GM18520 (cell line): ENCODE results near the gene LPAR4.
A peak's percentile ranks its signal among the peaks of the same experiment; 100 is the strongest.
"Not testable (repeated sequence)": the region's sequence is repeated elsewhere in the genome, so short reads cannot be mapped to it uniquely, and the experiment has no call there.

Experiments used
- ATAC-seq: cut with Tn5 transposase; IDR thresholded peaks from one replicate; pipeline ENCODE4 v1.9.1; 2021; ENCODE audit not compliant: unreplicated experiment

The LPAR4 gene

DNA sequence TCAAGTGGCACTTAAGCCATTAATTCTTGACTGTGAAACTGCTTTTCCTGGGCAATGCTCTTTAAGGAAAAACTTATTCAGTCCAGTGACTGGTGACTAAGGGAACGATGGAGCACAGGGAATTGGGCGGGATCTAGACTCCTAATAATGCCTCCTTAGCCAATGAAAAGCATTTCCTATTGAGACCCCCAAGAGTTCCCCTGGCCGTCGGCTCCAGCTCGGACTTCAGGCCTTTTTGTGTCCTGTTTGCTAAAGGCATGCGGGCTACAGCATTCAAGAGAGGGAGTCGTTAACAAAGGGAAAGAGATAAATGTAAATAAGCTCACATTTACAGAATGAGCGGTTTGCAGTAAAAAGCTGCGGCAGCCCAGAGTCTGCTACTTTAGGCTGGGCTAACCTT, at the start of gene LPAR4:
TSS of gene LPAR4 (plus strand) at position 232 of the 400 bp plus-strand sequence. CDS start 7,150 bp downstream, outside the sequence.
- ATAC-seq, result no peak

- ATAC-seq, result no peak
Observed at GRCh38 chrX:78706071-78706470, 41.4 kb upstream of the LPAR4 start.

DNA sequence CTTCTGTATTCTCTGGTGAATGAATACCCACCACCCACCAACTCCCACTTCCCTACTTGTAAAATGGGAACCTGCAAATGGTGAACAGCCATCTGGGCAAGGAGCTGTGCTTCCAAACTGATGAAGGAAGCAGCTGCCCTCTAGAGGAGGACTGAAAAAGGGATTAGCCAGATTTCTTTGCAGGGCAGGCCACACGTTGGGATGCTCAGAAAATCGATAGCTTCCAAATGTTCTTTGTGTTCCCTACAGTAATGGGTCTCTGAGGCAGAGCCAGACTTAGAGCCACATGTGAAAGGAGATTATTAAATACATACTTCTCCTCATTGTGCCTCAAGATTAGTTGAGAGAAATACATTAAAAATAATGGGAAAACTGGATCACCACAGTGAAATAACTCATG, 39.3 kb upstream of the LPAR4 start:
- ATAC-seq, result no peak

GRCh38 chrX:78708816-78709215, 38.7 kb upstream of the LPAR4 start:
- ATAC-seq, result no peak

DNA sequence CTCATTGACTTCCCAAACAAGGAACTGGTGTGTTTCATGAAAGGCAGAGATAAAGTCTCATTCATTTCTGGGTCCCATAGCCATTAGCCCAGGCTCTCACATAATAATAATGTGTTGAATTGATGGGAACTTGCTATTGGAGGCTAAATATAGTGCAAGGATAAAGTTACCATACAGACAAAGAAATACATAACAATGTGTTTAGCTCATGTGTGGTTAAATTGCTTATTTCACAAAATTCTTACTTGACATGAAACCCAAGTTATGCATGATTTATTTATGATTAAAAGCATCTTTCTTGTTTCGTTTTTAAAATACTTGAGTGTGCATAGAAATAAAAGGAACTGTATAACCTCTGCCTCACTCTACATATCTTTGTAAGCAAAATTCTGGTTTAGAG, 37.3 kb upstream of the LPAR4 start:
- ATAC-seq, result no peak

- ATAC-seq, result no peak
Observed at GRCh38 chrX:78712336-78712735, 35.2 kb upstream of the LPAR4 start.

GRCh38 chrX:78725287-78725686, 22.2 kb upstream of the LPAR4 start:
- no peak for ATAC-seq

DNA sequence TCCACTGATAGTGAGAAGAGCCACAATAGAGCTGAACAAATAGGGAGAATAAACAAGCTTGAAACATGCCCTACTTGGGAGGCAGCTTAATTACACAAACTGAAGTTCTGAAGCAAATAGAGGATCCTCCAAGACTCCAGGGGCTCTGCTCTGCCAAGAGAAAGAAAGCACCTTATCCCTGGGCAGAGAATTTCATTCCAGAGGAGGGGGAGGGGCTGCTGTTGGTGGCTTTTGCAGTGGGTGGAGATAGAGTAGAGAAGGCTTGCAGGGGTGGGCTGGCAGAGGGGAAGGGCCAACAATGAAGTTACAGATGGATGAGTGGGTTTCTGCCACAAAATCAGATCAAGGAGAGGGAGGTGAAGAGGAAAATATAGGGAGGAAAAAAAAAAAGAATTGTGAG, 1.0 kb upstream of the LPAR4 start:
- ATAC-seq, result no peak

- no peak for ATAC-seq
Observed at GRCh38 chrX:78747971-78748370, 451 bp downstream of the LPAR4 start.

DNA sequence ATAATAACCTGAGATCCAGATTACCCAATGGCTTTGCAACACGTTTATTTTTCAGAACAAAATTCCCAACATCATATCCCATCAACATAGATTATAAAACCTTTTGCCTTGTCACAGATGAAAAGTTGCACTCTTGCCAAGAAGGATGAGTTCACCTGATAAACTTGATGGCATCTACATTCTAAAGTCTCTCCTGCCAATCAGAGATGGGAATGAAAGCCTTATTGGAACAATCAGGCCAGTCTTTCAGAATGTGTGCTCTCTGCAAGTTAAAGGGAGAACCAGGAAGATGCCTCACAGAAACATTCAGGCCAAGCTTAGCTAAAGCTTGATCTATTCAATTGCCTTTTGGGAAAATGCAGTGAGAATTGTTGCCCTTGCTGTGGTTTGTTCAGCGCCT, 1.3 kb downstream of the LPAR4 start:
- ATAC-seq, result no peak

DNA sequence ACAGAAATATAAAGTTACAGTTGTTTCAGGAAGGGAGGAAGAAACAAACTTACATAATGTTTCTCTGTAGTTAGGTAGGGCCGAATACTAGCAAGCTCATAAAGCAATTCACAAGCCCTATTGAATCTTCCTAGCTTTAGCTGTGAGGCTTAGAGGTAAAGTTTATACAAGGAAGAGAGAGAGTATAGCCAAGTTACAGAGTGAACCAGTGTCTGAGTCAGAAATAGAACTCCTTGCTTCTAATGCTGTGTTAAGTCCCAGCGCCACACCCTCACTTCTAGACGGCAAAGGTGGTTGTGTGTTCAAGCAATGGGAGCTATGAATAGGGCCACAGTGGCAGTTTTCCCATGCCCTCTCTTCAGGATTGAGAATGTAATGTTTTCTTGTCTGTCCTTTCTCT, 6.1 kb downstream of the LPAR4 start:
- ATAC-seq, result no peak

DNA sequence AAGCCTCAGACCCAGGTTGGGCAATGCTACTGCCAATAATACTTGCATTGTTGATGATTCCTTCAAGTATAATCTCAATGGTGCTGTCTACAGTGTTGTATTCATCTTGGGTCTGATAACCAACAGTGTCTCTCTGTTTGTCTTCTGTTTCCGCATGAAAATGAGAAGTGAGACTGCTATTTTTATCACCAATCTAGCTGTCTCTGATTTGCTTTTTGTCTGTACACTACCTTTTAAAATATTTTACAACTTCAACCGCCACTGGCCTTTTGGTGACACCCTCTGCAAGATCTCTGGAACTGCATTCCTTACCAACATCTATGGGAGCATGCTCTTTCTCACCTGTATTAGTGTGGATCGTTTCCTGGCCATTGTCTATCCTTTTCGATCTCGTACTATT, 7.4 kb downstream of the LPAR4 start:
- ATAC-seq, result peak; percentile 94

GRCh38 chrX:78759081-78759480, 11.6 kb downstream of the LPAR4 start:
- no peak for ATAC-seq

DNA sequence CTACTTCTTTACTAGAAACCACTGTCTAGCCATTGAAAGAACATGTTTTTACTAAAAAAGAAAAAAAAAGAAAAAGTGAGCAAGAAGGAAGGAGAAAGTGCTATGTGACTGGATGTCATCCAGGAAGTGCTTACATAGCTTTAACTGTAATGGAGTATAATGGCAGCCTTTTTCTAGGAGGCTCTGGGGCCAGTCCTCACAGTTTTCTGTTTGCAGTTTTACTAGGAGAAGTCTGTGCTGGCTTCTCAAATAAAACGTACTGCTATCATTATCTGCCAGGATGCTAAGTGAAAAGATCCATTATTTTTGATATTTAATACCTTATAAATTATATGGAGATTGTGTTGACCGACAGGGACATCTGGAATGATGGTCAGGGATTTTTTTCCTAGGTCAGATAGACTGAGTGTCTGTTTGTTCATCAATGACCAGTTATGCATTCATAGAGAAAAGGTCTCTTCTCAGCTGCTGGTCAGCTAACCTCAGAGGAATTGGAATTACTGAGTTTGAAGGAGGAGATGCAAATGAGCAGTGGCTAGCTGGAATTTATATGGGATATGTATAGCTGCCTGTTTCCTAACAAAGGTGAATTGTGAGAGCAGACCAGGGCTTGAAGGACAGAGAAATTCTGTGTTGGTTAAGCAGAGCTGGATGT, 21.7 kb downstream of the LPAR4 start:
- no peak for ATAC-seq

DNA sequence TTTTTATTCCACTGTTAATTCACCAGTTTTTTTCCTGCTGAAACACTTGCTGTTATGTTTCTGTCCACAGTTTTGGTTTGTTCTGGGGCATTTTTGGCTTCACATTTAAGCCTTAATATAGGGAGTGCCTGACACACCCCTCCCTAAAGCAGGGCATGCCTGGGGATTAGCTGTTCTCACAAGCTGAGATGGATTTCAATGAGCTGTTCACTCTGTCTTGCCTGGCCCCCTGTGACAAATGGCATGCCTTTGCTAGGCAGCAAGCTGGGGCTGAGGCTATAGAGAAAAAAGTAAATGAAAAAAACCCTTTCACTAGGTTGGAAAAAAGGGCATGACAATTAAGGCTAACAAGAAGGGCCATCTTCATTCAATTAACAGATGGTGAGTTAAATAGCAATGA, 22.4 kb downstream of the LPAR4 start:
- no peak for ATAC-seq

GRCh38 chrX:78796916-78797315, 49.4 kb downstream of the LPAR4 start:
- ATAC-seq, result no peak

- ATAC-seq, result no peak
Observed at GRCh38 chrX:78800114-78800513, 52.6 kb downstream of the LPAR4 start.

DNA sequence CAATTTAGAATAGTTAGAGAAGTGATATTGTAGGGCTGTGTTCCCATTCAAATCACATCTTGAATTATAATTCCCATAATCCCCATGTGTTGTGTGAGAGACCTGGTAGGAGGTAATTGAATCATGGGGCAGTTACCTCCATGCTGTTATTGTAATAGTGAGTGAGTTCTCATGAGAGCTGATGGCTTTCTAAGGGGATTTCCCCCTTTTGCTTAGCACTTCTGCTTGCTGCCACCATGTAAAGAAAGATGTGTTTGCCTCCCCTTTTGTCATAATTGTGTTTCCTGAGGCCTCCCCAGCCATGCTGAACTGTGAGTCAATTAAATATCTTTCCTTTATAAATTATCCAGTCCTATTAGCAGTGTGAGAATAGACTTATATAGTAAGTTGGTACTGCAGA, 53.2 kb downstream of the LPAR4 start:
- ATAC-seq, result no peak

DNA sequence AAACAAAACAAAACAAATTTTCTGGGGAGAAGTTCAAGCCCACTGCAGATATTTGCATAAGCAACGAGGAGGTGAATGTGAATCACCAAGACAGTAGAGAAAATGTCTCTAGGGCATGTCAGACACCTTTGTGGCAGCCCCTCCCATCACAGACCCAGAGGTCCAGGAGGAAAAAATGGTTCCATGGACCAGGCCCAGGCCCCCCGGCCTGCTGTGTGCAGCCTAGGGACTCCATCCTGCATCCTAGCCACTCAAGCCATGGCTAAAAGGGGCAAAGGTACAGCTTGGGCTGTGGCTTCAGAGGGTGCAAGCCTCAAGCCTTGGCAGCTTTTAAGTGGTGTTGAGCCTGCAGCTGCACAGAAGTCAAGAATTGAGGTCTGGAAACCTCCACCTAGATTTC, 54.0 kb downstream of the LPAR4 start:
- no peak for ATAC-seq

GRCh38 chrX:78802526-78802925, 55.0 kb downstream of the LPAR4 start:
- ATAC-seq, result not testable (repeated sequence)
